ENCODE results near the gene FRYL.

FRYL gene

GRCh38 chr4:48633657-48634056, 146.4 kb downstream of the FRYL start:
- no peak for DNase-seq (ENCODE audit: low read depth)
- no peak for TF ChIP-seq CTCF (IDR thresholded peaks at IDR 0.05; ENCODE audit: control insufficient read depth, insufficient read depth, low read depth, low read length, missing control alignments)
- H3K4me3 ChIP-seq (ENCODE audit: control insufficient read depth, low read depth, low read length): no peak overlapping the region

- no peak overlapping the region for H3K4me3 ChIP-seq (ENCODE audit: control insufficient read depth, low read depth, low read length)
- DNase-seq (ENCODE audit: low read depth): no peak
- no peak for TF ChIP-seq CTCF (IDR thresholded peaks at IDR 0.05; ENCODE audit: control insufficient read depth, insufficient read depth, low read depth, low read length, missing control alignments)
Measured at GRCh38 chr4:48629458-48629857, 150.6 kb downstream of the FRYL start.

- TF ChIP-seq CTCF (IDR thresholded peaks at IDR 0.05; ENCODE audit: control insufficient read depth, insufficient read depth, low read depth, low read length, missing control alignments): no peak
- DNase-seq (ENCODE audit: low read depth): no peak
- H3K4me3 ChIP-seq (ENCODE audit: control insufficient read depth, low read depth, low read length): no peak overlapping the region
Measured at GRCh38 chr4:48623182-48623780, 156.8 kb downstream of the FRYL start.

GRCh38 chr4:48620831-48621230, 159.2 kb downstream of the FRYL start:
- no peak for DNase-seq (ENCODE audit: low read depth)
- TF ChIP-seq CTCF (IDR thresholded peaks at IDR 0.05; ENCODE audit: control insufficient read depth, insufficient read depth, low read depth, low read length, missing control alignments): no peak
- H3K4me3 ChIP-seq (ENCODE audit: control insufficient read depth, low read depth, low read length): no peak overlapping the region

GRCh38 chr4:48620093-48620492, 160.0 kb downstream of the FRYL start:
- no peak for DNase-seq (ENCODE audit: low read depth)
- no peak overlapping the region for H3K4me3 ChIP-seq (ENCODE audit: control insufficient read depth, low read depth, low read length)
- TF ChIP-seq CTCF (IDR thresholded peaks at IDR 0.05; ENCODE audit: control insufficient read depth, insufficient read depth, low read depth, low read length, missing control alignments): no peak

- no peak for TF ChIP-seq CTCF (IDR thresholded peaks at IDR 0.05; ENCODE audit: control insufficient read depth, insufficient read depth, low read depth, low read length, missing control alignments)
- no peak for DNase-seq (ENCODE audit: low read depth)
- no peak overlapping the region for H3K4me3 ChIP-seq (ENCODE audit: control insufficient read depth, low read depth, low read length)
Measured at GRCh38 chr4:48604527-48604926, 175.6 kb downstream of the FRYL start.

- H3K4me3 ChIP-seq (ENCODE audit: control insufficient read depth, low read depth, low read length): no peak overlapping the region
- no peak for DNase-seq (ENCODE audit: low read depth)
- TF ChIP-seq CTCF (IDR thresholded peaks at IDR 0.05; ENCODE audit: control insufficient read depth, insufficient read depth, low read depth, low read length, missing control alignments): no peak
Measured at GRCh38 chr4:48604041-48604440, 176.0 kb downstream of the FRYL start.

Data from AG09309 (cell line).